Measurements from ENCODE around the gene CFAP45. TPM values are rescaled to one million over a fixed set of nuclear protein-coding genes. Genes with fewer than 3 reads are reported as not detected.

Gene CFAP45
- total RNA-seq, 1 donor from 2014 or later: 0.49 TPM

DNA sequence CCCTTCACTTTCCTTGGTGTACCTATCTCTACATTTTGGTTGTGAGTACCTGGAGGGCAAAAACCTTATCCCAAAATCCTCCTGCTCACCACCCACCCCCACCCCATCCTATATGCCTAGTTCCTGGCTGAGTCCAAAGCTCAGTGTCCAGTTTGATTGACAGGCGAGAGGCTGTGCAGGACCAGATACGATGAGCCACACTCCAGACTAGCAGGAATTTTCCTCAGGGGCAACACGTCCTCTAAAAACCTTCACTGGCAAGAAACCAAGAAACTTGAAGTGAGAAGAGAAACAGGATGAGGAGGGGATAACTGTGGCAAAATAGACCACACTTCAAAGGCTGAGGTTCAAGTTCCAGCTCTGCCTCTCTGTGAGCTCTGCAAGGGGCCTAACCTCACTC is 74.4 kb downstream of the CFAP45 start:
- Mint-ChIP-seq H3K4me3 (ENCODE audit: unreplicated experiment) (no peak overlapping the region), H3K36me3 (ENCODE audit: unreplicated experiment) (no peaks in the 10 kb centered on the region), H3K27me3 (ENCODE audit: unreplicated experiment) (peaks cover 22% of the 10 kb centered on the region), H3K4me1 (ENCODE audit: low read depth, unreplicated experiment) (peaks cover 36% of the 10 kb centered on the region), H3K9me3 (ENCODE audit: unreplicated experiment) (peaks cover 18% of the 10 kb centered on the region), H3K27ac (ENCODE audit: unreplicated experiment) (no peak overlapping the region)
- no peak for DNase-seq
- TF ChIP-seq, protein P1, sequence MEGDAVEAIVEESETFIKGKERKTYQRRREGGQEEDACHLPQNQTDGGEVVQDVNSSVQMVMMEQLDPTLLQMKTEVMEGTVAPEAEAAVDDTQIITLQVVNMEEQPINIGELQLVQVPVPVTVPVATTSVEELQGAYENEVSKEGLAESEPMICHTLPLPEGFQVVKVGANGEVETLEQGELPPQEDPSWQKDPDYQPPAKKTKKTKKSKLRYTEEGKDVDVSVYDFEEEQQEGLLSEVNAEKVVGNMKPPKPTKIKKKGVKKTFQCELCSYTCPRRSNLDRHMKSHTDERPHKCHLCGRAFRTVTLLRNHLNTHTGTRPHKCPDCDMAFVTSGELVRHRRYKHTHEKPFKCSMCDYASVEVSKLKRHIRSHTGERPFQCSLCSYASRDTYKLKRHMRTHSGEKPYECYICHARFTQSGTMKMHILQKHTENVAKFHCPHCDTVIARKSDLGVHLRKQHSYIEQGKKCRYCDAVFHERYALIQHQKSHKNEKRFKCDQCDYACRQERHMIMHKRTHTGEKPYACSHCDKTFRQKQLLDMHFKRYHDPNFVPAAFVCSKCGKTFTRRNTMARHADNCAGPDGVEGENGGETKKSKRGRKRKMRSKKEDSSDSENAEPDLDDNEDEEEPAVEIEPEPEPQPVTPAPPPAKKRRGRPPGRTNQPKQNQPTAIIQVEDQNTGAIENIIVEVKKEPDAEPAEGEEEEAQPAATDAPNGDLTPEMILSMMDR (IDR thresholded peaks at IDR 0.05; ENCODE audit: partially characterized antibody, unreplicated experiment): no peak

DNA sequence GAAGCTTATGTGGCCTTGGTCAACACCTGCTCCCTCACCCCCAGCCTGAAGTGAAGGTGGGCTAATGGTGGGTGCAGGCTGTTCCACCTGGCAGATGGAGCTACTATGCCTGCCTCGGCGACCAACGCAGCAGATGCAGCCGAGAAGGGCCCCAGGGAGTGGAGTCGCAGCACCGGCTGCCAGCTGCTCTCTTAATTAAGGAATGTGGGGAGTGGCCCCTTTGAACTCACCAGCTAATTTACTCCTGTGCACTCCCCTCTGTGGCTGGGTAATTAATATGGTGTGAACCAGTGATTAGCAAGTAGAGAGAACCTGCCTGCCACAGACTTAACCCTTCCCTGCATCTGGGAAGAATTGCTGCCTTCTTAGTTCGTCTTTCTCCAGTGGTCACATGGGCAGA is 76.6 kb downstream of the CFAP45 start:
- peaks cover 18% of the 10 kb centered on the region for H3K9me3 Mint-ChIP-seq (ENCODE audit: unreplicated experiment)
- H3K4me3 Mint-ChIP-seq (ENCODE audit: unreplicated experiment): peak overlapping the region; percentile 45
- no peaks in the 10 kb centered on the region for H3K36me3 Mint-ChIP-seq (ENCODE audit: unreplicated experiment)
- peak; percentile 73 for DNase-seq
- peak overlapping the region; percentile 60 for H3K27ac Mint-ChIP-seq (ENCODE audit: unreplicated experiment)
- peaks cover 32% of the 10 kb centered on the region for H3K4me1 Mint-ChIP-seq (ENCODE audit: low read depth, unreplicated experiment)
- H3K27me3 Mint-ChIP-seq (ENCODE audit: unreplicated experiment): peaks cover 17% of the 10 kb centered on the region
- TF ChIP-seq, protein P1 (IDR thresholded peaks at IDR 0.05; ENCODE audit: partially characterized antibody, unreplicated experiment): no peak

Small RNA genes lying within 50 kb of the gene (microRNA-seq; reads per million reads assigned to microRNA genes)
- gene MIR4259 (ENCODE audit: unreplicated experiment): not detected

Other genes with a start within 250 kb of the CFAP45 start
- not detected for gene CRP, start 185.6 kb downstream of the CFAP45 start, total RNA-seq (ENCODE audit: unreplicated experiment)
- gene DUSP23, start 119.2 kb downstream of the CFAP45 start, total RNA-seq (ENCODE audit: unreplicated experiment): 11.6 TPM
- not detected for gene FCRL6, start 97.8 kb downstream of the CFAP45 start, total RNA-seq (ENCODE audit: unreplicated experiment)
- gene SLAMF8, start 73.3 kb downstream of the CFAP45 start, total RNA-seq (ENCODE audit: unreplicated experiment): not detected
- gene VSIG8, start 37.5 kb downstream of the CFAP45 start, total RNA-seq (ENCODE audit: unreplicated experiment): not detected
- gene TAGLN2, start 25.3 kb upstream of the CFAP45 start, total RNA-seq (ENCODE audit: unreplicated experiment): 160 TPM
- 23.4 TPM for gene IGSF9, start 45.4 kb upstream of the CFAP45 start, total RNA-seq (ENCODE audit: unreplicated experiment)
- gene SLAMF9, start 54.1 kb upstream of the CFAP45 start, total RNA-seq (ENCODE audit: unreplicated experiment): not detected
- 5.9 TPM for gene PIGM, start 131.8 kb upstream of the CFAP45 start, total RNA-seq (ENCODE audit: unreplicated experiment)
- not detected for gene KCNJ10, start 170.0 kb upstream of the CFAP45 start, total RNA-seq (ENCODE audit: unreplicated experiment)
- 2.0 TPM for gene KCNJ9, start 181.4 kb upstream of the CFAP45 start, total RNA-seq (ENCODE audit: unreplicated experiment)
- 45.9 TPM for gene IGSF8, start 198.5 kb upstream of the CFAP45 start, total RNA-seq (ENCODE audit: unreplicated experiment)
- gene ATP1A2, start 215.6 kb upstream of the CFAP45 start, total RNA-seq (ENCODE audit: unreplicated experiment): not detected

All from glutamatergic neuron (in vitro differentiated cells).